ENCODE results near the gene DEFB132.

GRCh38 chr20:208942-209566, 48.5 kb upstream of the DEFB132 start:
- peak; percentile 64 for TF ChIP-seq CTCF (IDR thresholded peaks at IDR 0.05; ENCODE audit: low read length)
- TF ChIP-seq EZH2 (optimal IDR thresholded peaks at IDR 0.05; ENCODE audit: low read depth, low read length), result no peak
- no peak for TF ChIP-seq EZH2phosphoT487 (IDR thresholded peaks at IDR 0.05; ENCODE audit: low read length)
